ACHN (cell line): Measurements from ENCODE around the gene MDFI.

ENCODE experiments used
- DNase-seq: peaks from one replicate; pipeline ENCODE4 v3.0.0-alpha.2; 2015
- in situ Hi-C: cut with HindIII; loops from 2 replicates; pipeline ENCODE4 v1.10.0; 2017; ENCODE audit warnings: low sequenced_read_pairs, low pct_ligation_motif_present, low pct_unique_long_range_greater_than_20kb

Gene MDFI

GRCh38 chr6:41625442-41625841 is 12.8 kb upstream of the MDFI start:
- in situ Hi-C loops: no loop called here
- DNase-seq: no peak

GRCh38 chr6:41626022-41626421 is 12.2 kb upstream of the MDFI start:
- DNase-seq: no peak
- in situ Hi-C loops: no loop called here

- DNase-seq: no peak
- in situ Hi-C loops: no loop called here
Observed at GRCh38 chr6:41626917-41627316, 11.4 kb upstream of the MDFI start.

GRCh38 chr6:41629128-41629527 is 9.1 kb upstream of the MDFI start:
- no peak for DNase-seq
- in situ Hi-C loops: no loop called here

DNA sequence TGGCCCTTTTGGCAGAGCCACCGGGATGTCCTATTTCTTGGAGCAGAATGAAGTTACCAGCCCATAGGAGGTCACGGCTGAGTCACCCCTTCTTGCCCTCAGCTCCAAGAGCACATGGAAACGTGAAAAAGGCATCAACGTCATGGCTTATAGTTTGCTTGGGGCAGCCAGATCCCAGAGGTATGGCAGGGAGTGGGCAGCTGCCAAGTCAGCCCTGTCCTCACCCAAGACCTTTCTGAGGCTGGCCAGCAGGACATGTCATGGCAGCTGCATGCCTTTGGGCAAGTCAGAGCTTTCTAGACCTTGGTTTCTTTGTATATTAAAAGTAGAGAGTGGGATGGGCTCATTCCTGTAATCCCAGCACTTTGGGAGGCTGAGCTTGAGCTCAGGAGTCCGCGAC is 8.2 kb upstream of the MDFI start:
- DNase-seq: no peak
- in situ Hi-C loops: no loop called here

DNA sequence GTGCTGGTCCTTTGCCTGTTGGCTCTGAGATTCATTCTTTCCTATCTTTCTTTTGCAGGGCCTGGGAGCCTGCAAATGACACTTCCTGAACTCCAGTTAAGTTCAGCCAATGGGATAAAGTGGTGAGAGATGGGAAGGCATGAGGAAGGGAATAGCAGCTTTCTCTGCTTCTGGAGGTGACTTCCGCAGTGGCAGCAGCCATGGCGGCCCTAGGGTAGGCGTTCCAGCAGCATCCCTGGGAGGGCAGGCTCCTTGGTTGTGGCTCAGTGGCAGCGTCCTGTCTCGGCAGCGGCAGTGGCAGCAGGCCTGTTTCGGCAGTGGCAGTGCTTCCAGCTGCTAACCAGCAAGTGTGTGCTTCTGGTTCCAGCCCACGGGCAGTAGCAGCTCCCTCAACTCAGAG is 7.3 kb upstream of the MDFI start:
- DNase-seq: no peak
- in situ Hi-C loops: no loop called here

GRCh38 chr6:41633056-41633634 is 5.1 kb upstream of the MDFI start:
- in situ Hi-C loops: no loop called here
- DNase-seq: no peak

DNA sequence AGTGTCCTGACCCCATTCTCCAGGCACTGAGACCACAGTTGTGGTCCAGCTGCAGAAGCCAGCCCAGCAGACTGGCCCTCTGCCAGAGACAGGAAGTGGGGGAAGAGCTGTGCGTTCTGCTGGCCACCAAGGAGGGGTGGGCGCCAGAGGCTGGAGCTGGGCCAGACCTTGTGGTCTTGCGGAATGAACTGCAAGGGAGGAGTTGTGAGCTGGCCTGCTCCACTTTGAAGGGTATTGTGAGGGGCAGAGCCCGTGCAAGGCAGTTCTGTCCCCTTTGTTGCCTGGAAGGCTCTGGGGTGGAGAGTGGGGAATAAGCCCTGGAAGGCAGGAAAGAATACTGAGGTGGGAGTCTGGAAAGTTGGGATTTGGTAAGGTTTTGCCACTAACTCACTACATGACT is 3.6 kb upstream of the MDFI start:
- no peak for DNase-seq
- in situ Hi-C loops: no loop called here

GRCh38 chr6:41635365-41635764 is 2.9 kb upstream of the MDFI start:
- in situ Hi-C loops: no loop called here

GRCh38 chr6:41636833-41637193 is 1.5 kb upstream of the MDFI start:
- DNase-seq: peak; percentile 25
- in situ Hi-C loops: no loop called here

More at GRCh38 chr6:41635365-41635764, 2.9 kb upstream of the MDFI start:
- DNase-seq: no peak

- in situ Hi-C loops: no loop called here
- DNase-seq: no peak
Observed at GRCh38 chr6:41637194-41638001, 870 bp upstream of the MDFI start.

DNA sequence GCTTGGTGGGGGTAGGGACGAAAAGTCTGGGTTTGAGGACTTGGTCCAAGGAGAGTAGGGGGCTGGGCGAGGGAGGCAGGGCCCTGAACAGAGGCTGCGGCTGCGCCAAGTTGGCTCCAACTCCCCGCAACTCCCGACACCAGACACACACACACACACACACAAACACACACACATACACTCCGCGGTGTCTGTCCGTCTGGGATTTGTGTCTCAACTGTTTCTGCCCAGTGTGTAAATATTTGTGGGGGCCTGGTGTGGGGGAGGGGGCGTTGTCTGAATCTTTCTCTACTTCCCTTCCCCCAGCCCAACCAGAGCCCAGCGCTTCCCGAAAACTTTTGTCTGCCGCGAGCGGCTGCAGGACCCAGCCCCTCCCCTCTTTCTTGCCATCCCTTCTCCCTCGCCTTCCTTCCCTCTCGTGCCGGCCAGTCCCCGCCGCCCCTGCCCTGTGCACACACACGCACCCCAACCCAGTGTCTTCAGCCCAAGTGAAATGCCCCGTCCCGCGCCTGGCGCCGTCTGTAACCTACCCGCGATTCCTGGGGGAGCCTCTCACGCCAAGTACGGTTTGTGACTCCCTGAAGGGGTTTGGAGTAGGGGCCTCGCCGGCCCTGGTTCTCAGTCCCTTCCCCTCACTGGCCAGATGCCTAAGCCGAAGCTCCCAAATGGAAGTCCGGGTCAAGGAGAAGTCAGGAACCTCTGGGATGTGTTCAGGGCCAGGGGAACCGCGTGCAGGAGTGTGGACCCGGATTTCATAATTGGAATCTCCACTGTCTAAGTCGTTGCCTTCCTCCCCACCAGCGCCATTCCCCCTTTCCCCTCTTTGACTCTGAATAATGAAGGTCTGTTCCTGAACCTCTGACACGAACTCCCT is 904 bp downstream of the MDFI start:
- DNase-seq: no peak
- in situ Hi-C loops: no loop called here

GRCh38 chr6:41639809-41640371 is 1.6 kb downstream of the MDFI start:
- no peak for DNase-seq
- in situ Hi-C loops: no loop called here

DNA sequence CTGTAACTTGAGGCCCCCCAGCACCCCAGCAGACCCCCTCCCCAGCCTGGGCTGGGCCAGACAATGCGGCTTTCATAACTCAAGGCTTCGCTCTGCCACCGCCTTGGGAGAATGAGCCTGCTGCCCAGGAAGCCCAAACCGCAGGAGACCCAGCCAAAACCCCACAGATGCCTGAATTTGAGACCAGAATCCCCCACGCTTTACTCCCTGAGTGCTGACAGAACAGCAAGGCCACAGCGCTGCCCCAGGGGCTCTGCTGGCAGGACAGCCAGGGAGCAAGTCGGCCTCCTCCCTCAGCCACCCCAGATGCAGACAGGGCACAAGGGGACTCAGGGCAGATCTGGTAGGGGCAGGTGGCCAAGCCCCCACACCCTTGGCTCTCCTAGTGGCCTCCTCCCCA is 2.2 kb downstream of the MDFI start:
- in situ Hi-C loops: no loop called here
- DNase-seq: no peak

GRCh38 chr6:41641352-41641925 is 3.2 kb downstream of the MDFI start:
- no peak for DNase-seq
- in situ Hi-C loops: no loop called here

DNA sequence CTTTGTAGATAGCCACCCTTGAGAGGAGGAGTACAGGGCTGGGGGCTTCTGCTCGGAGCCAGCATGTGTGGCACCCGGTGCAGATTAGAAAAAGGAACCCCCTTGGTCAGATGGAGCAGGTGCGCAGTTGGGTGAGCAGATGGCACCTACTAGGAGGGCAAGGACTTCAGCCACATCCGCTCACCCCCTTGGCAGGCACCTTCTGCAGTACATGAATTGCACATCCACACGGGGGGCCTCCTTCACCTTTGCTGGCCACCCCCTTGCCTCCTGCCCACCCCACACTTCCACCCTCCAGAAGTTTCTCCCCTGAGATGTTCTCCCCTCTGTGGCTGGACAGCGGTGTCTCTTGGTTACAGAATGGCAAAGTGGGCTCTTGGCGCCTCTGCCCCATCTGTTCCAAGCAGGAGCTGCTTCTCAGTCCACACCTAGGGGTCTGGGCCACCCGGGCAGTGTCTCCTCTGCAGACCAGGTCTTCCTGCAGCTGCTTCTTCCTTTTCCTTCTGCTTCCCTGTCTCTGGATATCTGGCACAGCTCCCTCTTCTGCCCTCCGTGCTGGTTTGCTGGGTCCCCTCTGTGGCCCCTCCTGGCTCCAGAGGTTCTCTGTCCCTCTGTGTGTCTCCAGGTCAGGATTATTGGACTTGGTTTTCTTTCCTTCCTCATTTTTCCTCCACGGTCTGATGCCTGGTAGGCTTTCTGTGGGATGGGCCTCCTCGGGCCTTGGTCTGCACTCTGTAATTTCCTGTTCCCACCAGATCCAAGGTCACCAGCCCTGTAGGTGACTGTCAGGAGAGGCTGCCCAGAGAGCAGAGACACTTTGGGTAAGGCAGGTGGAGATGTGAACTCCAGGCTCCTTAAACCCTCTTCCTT is 4.1 kb downstream of the MDFI start:
- in situ Hi-C loops: no loop called here
- DNase-seq: no peak

- in situ Hi-C loops: no loop called here
- no peak for DNase-seq
Observed at GRCh38 chr6:41642960-41643898, 5.0 kb downstream of the MDFI start.
